HG03025 (cell line): ENCODE measurements around the gene MLLT11.

ENCODE experiments used
- ATAC-seq: cut with Tn5 transposase; IDR thresholded peaks from one replicate; pipeline ENCODE4 v1.9.1; 2021; ENCODE audit warnings: mild to moderate bottlenecking, moderate library complexity; ENCODE audit not compliant: unreplicated experiment, low FRiP score

MLLT11 gene, protein sequence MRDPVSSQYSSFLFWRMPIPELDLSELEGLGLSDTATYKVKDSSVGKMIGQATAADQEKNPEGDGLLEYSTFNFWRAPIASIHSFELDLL

DNA sequence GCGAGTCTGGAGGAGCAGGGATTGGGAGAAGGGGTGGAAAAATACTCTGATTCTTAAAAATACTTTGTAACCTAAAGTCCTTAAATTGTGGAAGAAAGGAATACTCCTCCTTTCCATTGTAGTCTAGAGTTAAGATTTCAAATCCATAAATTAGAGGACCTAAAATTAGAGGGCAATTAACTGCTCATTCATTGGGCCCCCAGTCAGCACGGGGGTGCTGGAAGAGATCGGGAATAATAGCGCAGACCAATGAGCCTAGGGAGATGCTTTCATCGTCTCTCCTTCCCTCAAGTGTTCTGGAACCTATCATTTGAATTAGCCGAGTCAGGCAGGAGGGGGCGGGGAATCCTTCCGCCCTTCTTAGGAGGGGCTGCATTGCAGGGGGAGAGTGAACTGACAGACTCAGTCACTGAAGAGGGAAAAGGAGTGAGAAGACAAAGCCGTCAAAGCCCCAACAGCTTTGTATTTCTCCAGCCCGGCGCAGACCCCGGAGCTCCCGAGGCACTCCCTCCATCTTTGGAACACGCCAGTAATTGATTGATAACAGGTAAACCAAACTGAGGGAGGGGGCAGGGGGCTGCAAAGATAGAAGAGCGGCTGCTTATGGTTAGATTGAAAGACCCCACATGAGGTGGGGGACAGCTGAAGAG lies at the start of gene MLLT11:
TSS of gene MLLT11 (plus strand) at position 391 of the 650 bp plus-strand sequence. CDS start 6,828 bp downstream, outside the sequence.
- ATAC-seq: no peak

DNA sequence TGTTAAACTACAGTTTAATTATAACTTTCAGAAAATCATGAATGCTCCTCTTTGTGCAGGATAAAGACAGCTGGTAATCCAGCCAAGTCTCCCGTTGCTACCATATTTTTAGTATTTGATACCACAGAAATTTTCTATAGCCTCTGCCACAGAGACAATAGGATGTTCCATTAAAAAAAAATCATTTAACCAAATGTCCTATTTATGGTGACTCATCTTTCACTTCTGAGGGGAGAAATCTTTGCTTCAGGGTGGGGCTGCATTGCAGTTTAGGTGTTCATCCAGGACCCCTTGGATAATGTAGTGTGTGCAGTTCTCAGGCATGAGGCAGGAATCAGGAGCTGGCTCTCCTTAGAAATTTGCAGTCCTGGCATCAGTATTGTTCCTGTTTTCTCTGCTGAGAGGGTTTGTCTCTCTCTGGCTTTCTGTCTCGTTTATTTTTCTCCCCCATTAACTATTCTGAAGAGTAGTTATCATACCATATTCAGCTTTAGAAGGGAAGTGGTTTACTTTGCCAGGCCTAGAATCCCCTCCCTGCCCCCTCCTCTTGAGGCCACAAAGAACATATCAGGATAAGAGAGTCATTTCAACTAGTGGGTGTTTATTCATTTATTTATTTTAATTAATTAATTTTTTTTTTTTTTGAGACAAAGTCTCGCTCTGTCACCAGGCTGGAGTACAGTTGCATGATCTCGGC lies 48.9 kb upstream of the MLLT11 start:
- ATAC-seq: no peak

DNA sequence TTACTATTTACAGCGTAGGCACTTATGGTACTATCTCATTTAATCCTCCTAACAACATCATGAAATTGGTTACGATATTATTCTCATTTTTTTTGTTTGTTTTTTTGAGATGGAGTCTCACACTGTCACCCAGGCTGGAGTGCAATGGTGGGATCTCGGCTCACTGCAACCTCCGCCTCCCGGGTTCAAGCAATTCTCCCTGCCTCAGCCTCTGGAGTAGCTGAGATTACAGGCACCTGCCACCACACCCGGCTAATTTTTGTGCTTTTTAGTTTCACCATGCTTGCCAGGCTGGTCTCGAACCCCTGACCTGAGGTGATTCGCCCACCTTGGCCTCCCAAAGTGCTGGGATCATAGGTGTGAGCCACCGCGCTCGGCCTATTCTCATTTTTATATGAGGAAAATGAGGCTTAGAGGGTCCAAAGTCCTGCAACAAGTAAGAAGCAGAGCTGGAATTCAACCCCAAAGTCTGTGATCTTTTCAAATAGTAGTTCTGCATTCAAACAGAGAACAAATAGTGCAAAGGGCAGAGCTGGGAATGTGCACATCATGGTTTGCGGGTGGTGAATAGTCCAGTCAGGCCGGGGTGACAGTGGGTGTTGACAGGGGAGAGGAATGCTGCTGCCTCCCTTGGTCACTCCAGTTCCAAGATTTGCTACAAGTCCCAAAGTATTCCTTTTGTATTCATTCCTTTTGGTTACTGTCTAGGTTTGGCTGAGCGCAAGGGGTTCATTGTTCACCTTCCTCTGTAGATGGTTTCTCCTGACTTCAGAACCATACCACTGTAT lies 47.3 kb upstream of the MLLT11 start:
- ATAC-seq: no peak

DNA sequence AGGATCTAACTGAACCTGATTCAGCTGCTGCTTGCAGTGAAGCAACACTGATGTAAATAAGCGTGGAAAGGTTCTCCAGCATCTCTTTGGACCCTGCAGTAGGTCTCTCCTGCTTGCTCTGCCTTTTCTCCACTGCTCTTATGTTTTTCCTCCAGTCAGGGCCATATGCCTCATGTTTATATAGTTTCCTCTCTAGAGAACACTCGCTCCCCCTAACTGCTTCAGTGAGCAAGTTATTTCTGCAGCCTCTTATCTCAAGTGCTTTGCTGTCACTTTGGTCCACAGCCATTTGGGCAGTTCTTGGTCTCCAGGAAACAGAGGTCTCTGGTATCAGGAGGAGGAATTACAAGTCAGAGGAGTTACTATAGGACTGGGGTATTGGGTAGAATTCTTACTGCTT lies 46.7 kb upstream of the MLLT11 start:
- ATAC-seq: no peak

DNA sequence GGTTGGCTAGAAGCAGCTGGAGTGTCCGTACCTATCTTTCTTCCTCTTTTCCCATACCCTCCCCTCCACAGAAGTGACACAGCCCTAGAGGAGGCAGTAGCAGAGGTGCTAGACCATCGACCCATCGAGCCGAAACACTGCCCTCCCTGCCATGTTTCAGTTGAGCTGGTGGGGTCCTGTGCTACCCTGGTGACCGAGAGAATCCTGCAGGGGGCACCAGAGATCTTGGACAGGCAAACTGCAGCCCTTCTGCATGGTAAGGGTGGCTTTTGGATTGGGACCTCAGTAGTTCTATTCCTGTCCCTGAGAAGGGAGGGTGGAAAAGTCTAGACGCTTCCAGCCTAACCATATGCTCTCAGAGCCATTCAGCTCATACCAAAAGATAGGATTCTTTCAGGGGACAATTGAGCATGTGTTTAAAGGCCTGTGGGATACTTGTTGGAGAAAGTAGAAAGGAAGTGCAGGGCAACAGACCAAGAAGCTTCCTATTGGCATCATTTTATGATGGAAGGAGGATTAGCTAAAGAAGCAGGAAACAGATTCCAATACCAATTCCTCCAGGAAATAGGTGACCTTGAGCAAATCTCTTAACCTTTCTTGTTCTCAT lies 35.6 kb upstream of the MLLT11 start:
- no peak for ATAC-seq

DNA sequence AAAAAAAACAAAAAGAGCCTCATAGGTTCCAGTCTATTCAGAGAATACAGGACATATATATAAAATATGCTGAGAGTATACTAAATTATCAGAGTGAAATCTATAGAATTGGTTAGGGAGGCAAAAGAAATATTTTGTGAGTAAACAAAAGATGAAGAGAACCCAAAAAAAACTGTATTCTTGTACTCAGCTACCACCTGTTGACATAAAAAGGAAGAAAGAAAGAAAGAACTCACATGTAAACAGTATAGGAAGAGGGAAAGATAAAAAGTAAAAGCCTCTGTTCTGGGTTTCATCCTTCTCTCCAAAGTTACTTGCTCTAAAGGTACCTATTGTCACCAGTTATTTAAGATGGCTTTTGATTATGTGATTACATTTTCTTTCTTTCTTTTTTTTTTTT lies 33.7 kb upstream of the MLLT11 start:
- ATAC-seq: no peak

DNA sequence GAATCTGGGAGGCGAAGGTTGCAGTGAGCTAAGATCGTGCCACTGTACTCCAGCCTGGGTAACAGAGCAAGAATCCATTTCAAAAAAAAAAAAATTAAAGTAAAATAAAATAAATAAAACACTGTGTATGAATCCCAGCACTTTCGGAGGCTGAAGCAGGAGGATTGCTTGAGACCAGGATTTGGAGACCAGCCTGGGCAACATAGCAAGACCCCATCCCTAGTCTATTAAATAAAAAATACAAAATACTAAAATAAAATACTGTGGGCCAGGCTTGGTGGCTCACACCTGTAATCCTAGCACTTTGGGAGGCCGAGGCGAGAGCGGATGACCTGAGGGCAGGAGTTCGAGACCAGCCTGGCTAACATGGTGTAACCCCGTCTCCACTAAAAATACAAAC lies 28.0 kb upstream of the MLLT11 start:
- ATAC-seq: no peak

DNA sequence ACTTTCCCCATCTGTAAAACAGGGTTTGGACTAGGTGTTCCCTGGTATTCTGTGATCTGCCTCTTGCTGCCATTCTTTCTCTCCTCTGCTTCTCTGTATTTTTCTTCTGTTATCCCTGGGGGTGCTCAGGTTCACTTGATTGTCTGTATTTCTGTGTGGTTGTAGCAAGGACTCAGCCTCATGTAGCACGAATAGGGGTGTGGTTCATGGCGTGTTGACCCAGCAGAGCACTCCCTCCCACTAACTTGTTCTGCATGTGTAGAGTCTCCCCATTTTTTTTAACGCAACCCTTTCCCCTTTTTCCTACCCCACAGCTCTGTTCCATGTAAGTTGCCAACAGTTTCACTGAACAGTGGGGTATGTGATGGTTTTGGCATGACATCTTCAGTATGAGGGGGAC lies 25.0 kb upstream of the MLLT11 start:
- ATAC-seq: no peak

DNA sequence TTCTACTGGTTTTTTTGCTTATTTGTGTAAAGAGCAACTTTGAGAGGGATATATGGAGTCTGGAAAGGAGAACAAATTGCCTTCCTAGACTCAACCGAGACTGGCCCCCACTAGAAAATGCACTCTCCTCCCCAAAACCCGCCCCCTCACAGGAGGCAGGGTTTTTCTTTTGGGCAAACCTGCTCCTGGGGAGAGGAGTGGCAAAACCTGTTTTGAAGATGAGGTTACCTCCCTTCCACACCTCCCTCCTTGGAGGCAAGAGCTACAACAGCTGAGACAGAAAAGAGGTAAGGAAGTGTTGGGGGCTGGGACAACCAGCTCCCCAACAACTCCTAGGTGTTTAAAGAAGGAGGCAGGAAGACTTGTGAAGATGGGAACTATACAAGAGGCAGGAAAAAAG lies 23.8 kb upstream of the MLLT11 start, which contains the start of gene BNIPL:
TSS of gene BNIPL (plus strand) at position 231 of the 400 bp plus-strand sequence. CDS start at position 371, 140 bp downstream.
- no peak for ATAC-seq

DNA sequence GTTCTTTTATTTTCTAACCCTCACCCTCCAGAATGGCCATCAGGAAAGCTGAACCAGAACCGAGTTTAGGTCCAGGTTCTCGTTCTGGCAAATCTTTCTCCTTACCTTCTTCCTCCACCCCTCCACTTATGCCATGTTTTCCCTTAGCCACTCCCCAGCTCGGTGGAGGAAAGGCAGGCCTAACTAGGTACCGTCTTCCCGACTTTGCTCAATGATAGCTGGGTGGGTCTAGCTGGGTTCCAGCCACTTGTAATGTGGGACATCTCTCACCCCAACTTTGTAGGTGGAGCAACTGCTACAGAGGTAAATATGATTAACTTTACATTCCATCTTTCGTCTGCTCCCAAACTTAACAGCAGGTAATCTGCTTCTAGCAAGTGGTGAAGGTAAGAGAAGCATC lies 23.2 kb upstream of the MLLT11 start:
- ATAC-seq: no peak

DNA sequence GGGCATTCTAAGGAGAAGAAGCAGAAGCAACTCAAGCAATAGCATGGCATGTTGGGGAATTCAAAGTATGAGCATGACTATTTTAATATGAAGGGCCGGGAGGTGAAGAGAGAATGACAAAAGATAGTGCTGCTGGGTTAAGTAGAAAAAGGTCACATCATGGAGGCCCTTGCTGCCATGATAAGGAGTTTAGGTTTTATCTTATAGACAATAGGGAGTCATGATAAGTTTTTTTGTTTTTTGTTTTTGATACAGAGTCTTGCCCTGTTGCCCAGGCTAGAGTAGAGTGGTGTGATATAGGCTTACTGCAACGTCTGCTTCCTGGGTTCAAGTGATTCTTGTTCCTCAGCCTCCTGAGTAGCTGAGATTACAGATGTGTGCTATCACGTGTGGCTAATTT lies 20.7 kb upstream of the MLLT11 start:
- ATAC-seq: no peak

DNA sequence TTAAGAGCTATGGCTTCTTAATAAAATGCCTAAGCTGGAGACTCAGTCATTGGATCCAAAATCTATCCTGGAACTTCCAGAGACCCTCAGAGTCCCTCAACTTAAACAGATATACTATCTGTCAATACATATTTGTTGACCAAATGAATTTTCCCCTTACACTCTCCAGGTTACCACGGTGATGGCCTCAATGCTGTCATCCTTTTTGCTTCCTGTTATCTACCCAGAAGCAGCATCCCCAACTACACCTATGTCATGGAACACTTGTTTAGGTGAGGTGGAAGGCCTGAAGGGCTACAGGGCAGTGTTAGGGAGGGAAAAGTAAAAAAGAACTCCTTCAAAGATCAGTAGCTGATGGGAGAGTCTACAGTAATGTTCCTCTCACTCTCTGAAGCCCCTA lies 17.0 kb upstream of the MLLT11 start:
- no peak for ATAC-seq

DNA sequence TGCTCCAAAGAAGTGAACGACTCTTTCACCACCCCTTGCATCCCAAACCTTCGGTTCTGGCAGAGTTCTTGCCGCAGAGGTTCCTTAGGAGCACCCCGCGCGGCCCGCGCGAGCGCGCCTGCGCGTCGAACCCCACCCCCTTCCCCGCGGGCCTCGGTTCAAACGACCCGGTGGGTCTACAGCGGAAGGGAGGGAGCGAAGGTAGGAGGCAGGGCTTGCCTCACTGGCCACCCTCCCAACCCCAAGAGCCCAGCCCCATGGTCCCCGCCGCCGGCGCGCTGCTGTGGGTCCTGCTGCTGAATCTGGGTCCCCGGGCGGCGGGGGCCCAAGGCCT lies 12.6 kb upstream of the MLLT11 start, which contains the start of gene C1orf56:
TSS of gene C1orf56 (plus strand) at position 161 of the 334 bp plus-strand sequence. CDS start at position 258, 97 bp downstream.
- ATAC-seq: no peak

DNA sequence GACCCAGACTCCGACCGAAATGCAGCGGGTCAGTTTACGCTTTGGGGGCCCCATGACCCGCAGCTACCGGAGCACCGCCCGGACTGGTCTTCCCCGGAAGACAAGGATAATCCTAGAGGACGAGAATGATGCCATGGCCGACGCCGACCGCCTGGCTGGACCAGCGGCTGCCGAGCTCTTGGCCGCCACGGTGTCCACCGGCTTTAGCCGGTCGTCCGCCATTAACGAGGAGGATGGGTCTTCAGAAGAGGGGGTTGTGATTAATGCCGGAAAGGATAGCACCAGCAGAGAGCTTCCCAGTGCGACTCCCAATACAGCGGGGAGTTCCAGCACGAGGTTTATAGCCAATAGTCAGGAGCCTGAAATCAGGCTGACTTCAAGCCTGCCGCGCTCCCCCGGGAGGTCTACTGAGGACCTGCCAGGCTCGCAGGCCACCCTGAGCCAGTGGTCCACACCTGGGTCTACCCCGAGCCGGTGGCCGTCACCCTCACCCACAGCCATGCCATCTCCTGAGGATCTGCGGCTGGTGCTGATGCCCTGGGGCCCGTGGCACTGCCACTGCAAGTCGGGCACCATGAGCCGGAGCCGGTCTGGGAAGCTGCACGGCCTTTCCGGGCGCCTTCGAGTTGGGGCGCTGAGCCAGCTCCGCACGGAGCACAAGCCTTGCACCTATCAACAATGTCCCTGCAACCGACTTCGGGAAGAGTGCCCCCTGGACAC lies 12.1 kb upstream of the MLLT11 start:
- no peak for ATAC-seq

DNA sequence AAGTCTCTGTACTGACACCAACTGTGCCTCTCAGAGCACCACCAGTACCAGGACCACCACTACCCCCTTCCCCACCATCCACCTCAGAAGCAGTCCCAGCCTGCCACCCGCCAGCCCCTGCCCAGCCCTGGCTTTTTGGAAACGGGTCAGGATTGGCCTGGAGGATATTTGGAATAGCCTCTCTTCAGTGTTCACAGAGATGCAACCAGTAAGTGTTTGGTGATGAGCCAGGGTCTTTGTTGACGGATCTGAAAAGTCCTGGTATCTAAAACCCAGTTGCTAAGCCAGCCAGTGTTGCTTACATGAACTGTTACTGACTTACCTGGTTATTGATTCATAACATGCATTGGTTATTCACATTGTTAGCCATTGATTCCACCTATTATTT lies 11.6 kb upstream of the MLLT11 start:
- ATAC-seq: no peak

DNA sequence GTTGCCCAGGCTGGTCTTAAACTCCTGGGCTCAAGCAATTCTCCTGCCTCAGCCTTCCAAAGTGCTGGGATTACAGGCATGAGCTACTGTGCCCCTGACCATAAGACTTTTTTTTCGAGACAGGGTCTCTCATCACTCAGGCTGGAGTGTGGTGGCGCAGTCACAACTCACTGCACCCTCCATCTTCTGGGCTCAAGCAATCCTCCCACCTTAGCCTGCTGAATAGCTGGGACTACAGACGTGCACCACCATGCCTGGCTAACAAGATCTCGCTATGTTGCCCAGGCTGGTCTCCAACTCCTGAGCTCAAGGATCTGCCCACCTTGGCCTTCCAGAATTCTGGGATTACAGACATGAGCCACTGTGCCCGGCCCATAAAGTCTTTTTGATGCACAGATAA lies 10.7 kb upstream of the MLLT11 start:
- no peak for ATAC-seq

DNA sequence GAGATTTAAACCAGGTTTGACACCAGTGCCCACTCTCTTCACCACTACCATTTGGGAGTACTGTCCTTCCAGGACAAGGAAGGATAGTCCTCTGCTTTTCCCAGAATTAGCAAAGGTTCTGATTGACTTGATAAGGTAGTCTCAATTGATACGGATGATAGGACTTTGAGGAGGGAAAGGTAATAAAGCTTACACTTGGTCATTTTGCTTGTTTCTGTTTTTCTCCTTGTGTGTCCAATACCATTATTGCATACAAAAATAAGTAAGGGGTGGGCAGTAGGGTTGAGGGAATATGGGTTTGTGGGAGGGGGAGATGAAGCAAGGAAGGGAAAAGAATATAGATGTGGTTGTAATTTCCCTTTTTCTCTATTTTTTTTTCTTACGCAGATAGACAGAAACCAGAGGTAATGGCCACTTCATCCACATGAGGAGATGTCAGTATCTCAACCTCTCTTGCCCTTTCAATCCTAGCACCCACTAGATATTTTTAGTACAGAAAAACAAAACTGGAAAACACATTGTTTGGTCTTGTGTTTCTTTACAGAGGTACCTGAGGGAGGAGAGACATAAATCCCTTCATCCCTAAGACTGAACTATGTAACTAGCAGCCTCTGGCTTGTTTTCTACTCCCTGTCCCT lies 10.0 kb upstream of the MLLT11 start:
- no peak for ATAC-seq

DNA sequence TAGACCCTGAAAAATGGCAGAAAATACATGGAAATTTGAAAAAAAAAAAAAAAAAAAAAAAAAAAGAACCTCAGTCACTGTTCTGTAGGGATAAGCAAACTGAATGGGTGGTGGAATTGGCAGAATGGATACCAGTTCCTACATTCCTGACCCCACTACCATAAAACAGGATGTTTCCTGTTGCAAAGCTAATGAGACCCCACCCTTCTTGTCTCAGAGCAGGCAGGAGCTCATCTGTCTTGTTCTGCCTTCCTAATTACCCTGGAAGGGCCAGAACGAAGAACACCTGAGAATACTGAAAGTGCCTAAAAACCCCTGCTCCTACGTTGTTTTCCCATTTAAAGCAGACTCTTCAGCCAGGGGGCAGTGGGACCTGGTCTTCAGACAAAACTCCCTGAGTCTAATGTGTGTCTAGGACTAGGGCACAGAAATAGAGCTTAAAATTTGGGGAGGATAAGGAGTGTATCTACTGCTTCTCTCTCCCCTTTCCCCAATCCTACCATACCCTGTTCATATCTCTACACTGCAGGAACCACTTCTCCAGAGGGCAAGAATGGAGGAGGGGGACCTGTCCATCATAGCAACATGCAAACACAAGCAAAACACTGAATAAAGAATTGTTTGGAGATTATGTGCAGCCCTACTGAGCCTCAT lies 8.7 kb upstream of the MLLT11 start:
- ATAC-seq: no peak

DNA sequence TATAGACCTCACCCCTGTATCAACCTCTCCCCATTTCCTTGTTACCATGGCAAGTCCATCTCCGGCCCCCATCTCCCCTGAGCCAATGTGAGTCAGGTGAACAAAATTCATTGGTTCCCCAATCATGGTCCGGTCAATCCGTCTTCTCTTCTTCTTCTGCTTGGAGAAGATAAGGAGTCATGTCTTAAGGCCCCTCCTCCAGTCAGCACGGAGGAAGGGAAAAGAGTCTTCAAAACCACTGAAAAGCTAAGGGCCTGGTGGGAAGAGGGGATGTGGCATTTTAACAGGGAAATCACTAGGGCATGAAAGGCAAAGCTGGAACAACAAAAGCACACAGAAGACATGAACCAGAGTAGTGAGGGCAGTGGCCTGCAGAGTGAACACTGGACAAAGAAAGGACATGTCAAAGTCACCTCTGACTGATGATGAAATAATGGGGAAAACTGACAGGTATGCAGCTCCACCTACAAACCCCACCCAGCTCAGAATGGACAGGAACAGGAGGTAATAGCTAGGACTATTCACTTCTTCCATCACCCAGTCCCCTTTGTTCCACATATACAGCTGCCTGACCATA lies 5.1 kb upstream of the MLLT11 start:
- ATAC-seq: no peak
